Parathyroid adenoma (tissue), 2 donors: ENCODE data around the gene MIP.
"Not testable (repeated sequence)": the region's sequence is repeated elsewhere in the genome, so short reads cannot be mapped to it uniquely, and the experiment has no call there.

Experiments used
- H2AFZ ChIP-seq: fragments of 300-600 bp; sonication (generic); one replicate; pipeline ENCODE4 v1.7.0; 2017; ENCODE audit warnings: antibody characterized with exemption, mild to moderate bottlenecking
- H3K27ac ChIP-seq: fragments of 300-600 bp; sonication (generic); one replicate; pipeline ENCODE4 v1.7.0; 2017
- H3K27me3 ChIP-seq: fragments of 300-600 bp; sonication (generic); one replicate; pipeline ENCODE4 v1.7.0; 2017; ENCODE audit warnings: low read length; ENCODE audit not compliant: control insufficient read depth, insufficient read depth
- H3K36me3 ChIP-seq: fragments of 300-600 bp; sonication (generic); one replicate; pipeline ENCODE4 v1.7.0; 2017; ENCODE audit warnings: low read length; ENCODE audit not compliant: control insufficient read depth, insufficient read depth
- H3K4me1 ChIP-seq: fragments of 300-600 bp; sonication (generic); one replicate; pipeline ENCODE4 v1.7.0; 2017; ENCODE audit warnings: control low read depth
- H3K4me2 ChIP-seq: fragments of 300-600 bp; sonication (generic); one replicate; pipeline ENCODE4 v1.7.0; 2017; ENCODE audit warnings: low read length
- H3K4me3 ChIP-seq: fragments of 300-600 bp; sonication (generic); one replicate; pipeline ENCODE4 v1.7.0; 2017; ENCODE audit warnings: low read depth, low read length
- H3K79me2 ChIP-seq: fragments of 300-600 bp; sonication (generic); one replicate; pipeline ENCODE4 v1.7.0; 2017; ENCODE audit warnings: control low read depth
- H3K9ac ChIP-seq: fragments of 300-600 bp; sonication (generic); one replicate; pipeline ENCODE4 v1.7.0; 2017; ENCODE audit warnings: mild to moderate bottlenecking
- H3K9me3 ChIP-seq: fragments of 300-600 bp; sonication (generic); one replicate; pipeline ENCODE4 v1.7.0; 2017; ENCODE audit warnings: low read length; ENCODE audit not compliant: control insufficient read depth
- CTCF ChIP-seq: fragments of 300-600 bp; sonication (generic); IDR thresholded peaks from one replicate; pipeline ENCODE4 v1.7.0; 2017; ENCODE audit warnings: antibody characterized with exemption, mild to moderate bottlenecking
- donor health status: primary hyperparathyroidism.

The MIP gene

DNA sequence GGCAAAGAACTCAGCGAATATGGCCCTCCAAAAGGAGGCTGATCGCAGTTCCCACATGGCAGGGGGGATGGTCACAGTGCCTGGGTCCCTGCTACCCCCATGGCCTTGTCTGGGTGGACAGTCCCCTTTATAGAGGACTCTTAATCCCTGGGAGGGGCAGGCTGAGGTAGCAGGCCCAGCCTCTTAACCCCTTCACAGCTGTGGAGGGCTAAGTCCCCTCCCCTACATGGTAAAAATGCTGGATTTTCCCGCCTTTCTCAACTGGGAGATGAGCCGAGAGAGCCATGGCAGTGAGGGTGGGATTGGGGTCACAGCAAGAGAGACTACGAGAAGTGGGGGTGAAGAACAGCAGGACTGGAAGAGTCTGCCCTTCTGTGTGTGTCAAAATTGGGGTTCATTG is at the start of gene MIP:
TSS of gene MIP (minus strand) at position 101 of the 400 bp plus-strand sequence. CDS start at position 57, 44 bp downstream.
- H3K79me2 ChIP-seq, result no peaks in the 10 kb centered on the region
- no peaks in the 10 kb centered on the region for H3K27me3 ChIP-seq
- H3K4me3 ChIP-seq, result no peak within 1 kb of the TSS
- H3K9me3 ChIP-seq, result no peaks in the 10 kb centered on the region
- H3K4me2 ChIP-seq, result no peak within 1 kb of the TSS
- no peak for TF ChIP-seq CTCF
- H3K27ac ChIP-seq, result no peak within 1 kb of the TSS
- peaks cover 2% of the 10 kb centered on the region for H3K4me1 ChIP-seq
- H3K36me3 ChIP-seq, result no peaks in the 10 kb centered on the region
- H3K9ac ChIP-seq, result no peak within 1 kb of the TSS
- H2AFZ ChIP-seq, result no peak within 1 kb of the TSS

DNA sequence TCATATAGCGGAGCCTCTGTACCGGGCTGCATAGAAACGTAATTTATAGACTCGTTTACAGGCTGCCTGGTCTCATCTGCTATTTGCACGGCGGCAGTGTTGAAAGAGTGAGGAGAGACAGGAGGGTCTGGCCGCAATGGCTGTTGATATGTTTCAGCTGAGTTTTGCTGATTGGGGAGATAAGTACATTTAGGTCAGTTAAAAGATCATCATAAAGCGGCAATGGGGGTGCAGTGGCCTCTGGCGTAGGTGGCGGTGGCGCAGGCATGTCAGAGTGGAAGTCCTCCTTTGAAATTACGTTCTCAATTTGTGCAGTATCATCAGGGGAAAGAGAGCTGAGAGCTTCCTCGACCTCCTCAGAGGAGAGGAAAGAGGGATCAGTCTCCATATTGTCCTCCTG is 45.4 kb upstream of the MIP start:
- not testable (repeated sequence) for H3K9ac ChIP-seq, H3K4me1 ChIP-seq, H3K4me2 ChIP-seq, H2AFZ ChIP-seq, H3K36me3 ChIP-seq, H3K9me3 ChIP-seq, H3K27ac ChIP-seq, H3K4me3 ChIP-seq, H3K27me3 ChIP-seq, H3K79me2 ChIP-seq

DNA sequence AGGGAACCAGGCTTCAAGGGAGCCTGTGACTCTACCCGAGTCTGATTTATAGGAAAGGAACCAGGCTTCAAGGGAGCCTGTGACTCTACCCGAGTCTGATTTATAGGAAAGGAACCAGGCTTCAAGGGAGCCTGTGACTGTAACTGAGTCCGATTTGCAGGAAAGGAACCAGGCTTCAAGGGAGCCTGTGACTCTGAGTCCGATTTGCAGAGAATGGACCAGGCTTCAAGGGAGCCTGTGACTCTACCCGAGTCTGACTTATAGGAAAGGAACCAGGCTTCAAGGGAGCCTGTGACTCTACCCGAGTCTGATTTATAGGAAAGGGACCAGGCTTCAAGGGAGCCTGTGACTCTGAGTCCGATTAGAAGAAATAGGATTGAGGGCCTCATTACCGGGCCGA is 45.0 kb upstream of the MIP start:
- not testable (repeated sequence) for H3K4me2 ChIP-seq, H3K4me3 ChIP-seq, H3K79me2 ChIP-seq, H3K27ac ChIP-seq, H3K27me3 ChIP-seq, H3K4me1 ChIP-seq, H3K36me3 ChIP-seq, H3K9me3 ChIP-seq, H2AFZ ChIP-seq, H3K9ac ChIP-seq

DNA sequence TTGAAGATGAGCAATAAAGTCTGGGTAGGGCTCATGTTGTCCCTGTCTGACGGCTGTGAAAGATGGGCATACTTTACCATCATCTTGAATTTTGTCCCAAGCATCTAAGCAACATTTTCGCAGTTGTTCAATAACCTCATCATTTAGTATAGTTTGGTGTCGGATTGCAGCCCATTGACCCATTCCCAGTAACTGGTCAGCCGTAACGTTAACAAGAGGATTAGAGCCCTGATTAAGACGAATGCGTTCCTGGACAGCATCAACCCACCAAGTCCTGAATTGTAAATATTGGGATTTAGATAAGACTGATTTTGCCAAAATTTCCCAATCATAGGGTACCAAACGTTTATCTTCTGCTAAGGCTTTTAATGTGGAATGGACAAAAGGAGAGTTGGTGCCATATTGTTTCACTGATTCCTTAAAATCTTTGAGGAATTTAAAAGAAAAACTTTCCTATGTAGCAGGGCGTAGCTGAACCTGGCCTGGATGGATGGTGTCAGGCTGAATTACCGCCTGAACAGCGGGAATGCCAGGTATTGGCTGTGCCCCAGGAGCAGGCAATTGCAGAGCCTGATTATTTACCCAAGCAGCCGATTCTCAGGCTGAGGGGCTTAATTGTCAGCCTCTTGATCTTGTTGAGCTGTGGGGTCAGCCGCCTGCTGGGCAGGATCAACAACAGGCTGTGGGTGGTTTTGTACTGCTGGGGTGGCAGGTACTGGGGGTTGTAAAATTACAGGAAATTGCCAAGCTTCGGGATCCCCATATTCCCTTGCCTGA is 43.9 kb upstream of the MIP start:
- not testable (repeated sequence) for H3K9ac ChIP-seq, H3K4me1 ChIP-seq, H3K36me3 ChIP-seq, H3K27ac ChIP-seq, H3K9me3 ChIP-seq, H3K79me2 ChIP-seq, H3K4me3 ChIP-seq, H3K27me3 ChIP-seq, H2AFZ ChIP-seq, H3K4me2 ChIP-seq

GRCh38 chr12:56496704-56497103 is 42.2 kb upstream of the MIP start:
- H3K9ac ChIP-seq, H3K4me2 ChIP-seq, H3K4me1 ChIP-seq, H2AFZ ChIP-seq, H3K27me3 ChIP-seq, H3K79me2 ChIP-seq, H3K4me3 ChIP-seq, H3K27ac ChIP-seq, H3K9me3 ChIP-seq, H3K36me3 ChIP-seq: not testable (repeated sequence)
- peak; percentile 38 for TF ChIP-seq CTCF

- not testable (repeated sequence) for H3K9ac ChIP-seq, H3K9me3 ChIP-seq, H3K79me2 ChIP-seq, H2AFZ ChIP-seq, H3K36me3 ChIP-seq, H3K4me3 ChIP-seq, H3K27me3 ChIP-seq, H3K4me1 ChIP-seq, H3K4me2 ChIP-seq, H3K27ac ChIP-seq
Observed at GRCh38 chr12:56494481-56494880, 40.0 kb upstream of the MIP start.

GRCh38 chr12:56494106-56494415 is 39.6 kb upstream of the MIP start:
- not testable (repeated sequence) for H3K27ac ChIP-seq, H3K4me1 ChIP-seq, H3K79me2 ChIP-seq, H3K9me3 ChIP-seq, H3K4me2 ChIP-seq, H3K27me3 ChIP-seq, H3K9ac ChIP-seq, H2AFZ ChIP-seq, H3K36me3 ChIP-seq, H3K4me3 ChIP-seq

- H2AFZ ChIP-seq, H3K4me3 ChIP-seq, H3K27me3 ChIP-seq, H3K4me2 ChIP-seq, H3K36me3 ChIP-seq, H3K4me1 ChIP-seq, H3K9ac ChIP-seq, H3K9me3 ChIP-seq, H3K79me2 ChIP-seq, H3K27ac ChIP-seq: not testable (repeated sequence)
Observed at GRCh38 chr12:56493409-56494105, 39.1 kb upstream of the MIP start.
